PFSK-1 (cell line): ENCODE measurements around the gene USP20.

Source experiments
- FOXP2 ChIP-seq: optimal IDR thresholded peaks from 2 replicates; pipeline ENCODE3; 2011; ENCODE audit warnings: borderline replicate concordance, control low read depth, inconsistent platforms; ENCODE audit not compliant: insufficient read depth; ENCODE audit errors: extremely low read length, extremely low read depth
- POLR2AphosphoS5 ChIP-seq: IDR thresholded peaks from 2 replicates; pipeline ENCODE4 v1.6.1; 2012; ENCODE audit warnings: low read depth, mild to moderate bottlenecking, control low read depth, low read length, moderate library complexity
- SIN3A ChIP-seq: IDR thresholded peaks from 2 replicates; pipeline ENCODE4 v1.6.1; 2012; ENCODE audit warnings: mild to moderate bottlenecking, low read length, moderate library complexity, borderline replicate concordance; ENCODE audit not compliant: insufficient read depth
- TAF1 ChIP-seq: IDR thresholded peaks from 2 replicates; pipeline ENCODE4 v1.6.1; 2012; ENCODE audit warnings: low read length, control low read depth, borderline replicate concordance; ENCODE audit not compliant: insufficient read depth
- TF ChIP-seq, protein P1 (sequence below), 2 experiments: IDR thresholded peaks; 2 replicates each; pipeline versions ENCODE4 v1.6.1 to v1.8.0; 2011 to 2012; ENCODE audit warnings: low read depth in 2 of 2, low read length in 2 of 2, control low read depth in 1 of 2, inconsistent platforms in 1 of 2, mild to moderate bottlenecking in 1 of 2, moderate library complexity in 1 of 2; ENCODE audit not compliant: insufficient read depth in 1 of 2

The USP20 gene

DNA sequence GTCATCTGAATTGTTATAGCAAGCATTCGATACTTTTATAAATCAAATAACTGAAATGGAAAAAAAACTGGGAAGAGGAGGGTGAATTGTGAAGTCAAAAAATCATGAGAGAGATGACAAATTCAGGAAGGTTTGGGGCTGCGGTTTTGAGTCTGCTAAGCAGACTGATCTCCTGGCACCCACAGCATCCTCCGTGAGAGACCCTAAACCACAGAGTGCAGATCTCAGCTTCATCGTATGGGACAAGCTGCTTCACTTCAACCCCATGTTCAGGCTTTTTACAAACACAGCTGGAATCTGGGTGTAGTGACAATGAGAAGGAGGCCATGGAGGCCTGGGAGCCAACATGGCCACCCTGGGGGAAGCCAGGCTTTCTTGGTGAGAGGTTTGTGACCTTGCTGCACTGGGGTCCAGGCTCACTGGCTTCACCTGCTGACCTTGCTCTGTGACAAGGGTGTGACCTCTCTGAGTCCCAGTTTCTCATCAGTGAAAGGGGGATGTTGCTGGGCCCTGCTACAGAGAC, 19.4 kb downstream of the USP20 start:
- no peak for TF ChIP-seq FOXP2
- TF ChIP-seq SIN3A = no peak

DNA sequence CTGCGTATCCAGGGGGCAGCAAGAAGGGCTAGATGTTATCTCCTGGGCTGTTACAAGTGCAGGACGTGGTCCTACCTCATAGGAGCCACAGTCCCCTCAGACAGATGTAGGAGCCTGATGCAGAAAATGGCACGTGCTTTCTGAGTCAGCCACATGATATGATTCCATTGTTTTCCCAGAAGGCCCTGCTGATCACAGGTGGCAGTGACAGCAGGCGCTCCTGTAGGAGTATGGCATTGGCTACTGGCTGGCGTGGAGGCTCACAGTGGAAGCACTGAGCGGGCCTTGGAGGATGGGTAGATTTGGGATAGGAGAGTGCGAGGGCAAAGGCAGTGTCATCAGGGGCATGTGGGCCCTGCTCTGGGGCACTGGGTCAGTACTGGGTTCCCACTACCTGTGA, 21.9 kb downstream of the USP20 start:
- TF ChIP-seq POLR2AphosphoS5 (no peak), FOXP2 (no peak), TAF1 (no peak), SIN3A (no peak)
- TF ChIP-seq, protein P1, sequence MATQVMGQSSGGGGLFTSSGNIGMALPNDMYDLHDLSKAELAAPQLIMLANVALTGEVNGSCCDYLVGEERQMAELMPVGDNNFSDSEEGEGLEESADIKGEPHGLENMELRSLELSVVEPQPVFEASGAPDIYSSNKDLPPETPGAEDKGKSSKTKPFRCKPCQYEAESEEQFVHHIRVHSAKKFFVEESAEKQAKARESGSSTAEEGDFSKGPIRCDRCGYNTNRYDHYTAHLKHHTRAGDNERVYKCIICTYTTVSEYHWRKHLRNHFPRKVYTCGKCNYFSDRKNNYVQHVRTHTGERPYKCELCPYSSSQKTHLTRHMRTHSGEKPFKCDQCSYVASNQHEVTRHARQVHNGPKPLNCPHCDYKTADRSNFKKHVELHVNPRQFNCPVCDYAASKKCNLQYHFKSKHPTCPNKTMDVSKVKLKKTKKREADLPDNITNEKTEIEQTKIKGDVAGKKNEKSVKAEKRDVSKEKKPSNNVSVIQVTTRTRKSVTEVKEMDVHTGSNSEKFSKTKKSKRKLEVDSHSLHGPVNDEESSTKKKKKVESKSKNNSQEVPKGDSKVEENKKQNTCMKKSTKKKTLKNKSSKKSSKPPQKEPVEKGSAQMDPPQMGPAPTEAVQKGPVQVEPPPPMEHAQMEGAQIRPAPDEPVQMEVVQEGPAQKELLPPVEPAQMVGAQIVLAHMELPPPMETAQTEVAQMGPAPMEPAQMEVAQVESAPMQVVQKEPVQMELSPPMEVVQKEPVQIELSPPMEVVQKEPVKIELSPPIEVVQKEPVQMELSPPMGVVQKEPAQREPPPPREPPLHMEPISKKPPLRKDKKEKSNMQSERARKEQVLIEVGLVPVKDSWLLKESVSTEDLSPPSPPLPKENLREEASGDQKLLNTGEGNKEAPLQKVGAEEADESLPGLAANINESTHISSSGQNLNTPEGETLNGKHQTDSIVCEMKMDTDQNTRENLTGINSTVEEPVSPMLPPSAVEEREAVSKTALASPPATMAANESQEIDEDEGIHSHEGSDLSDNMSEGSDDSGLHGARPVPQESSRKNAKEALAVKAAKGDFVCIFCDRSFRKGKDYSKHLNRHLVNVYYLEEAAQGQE (IDR thresholded peaks at IDR 0.05; ENCODE audit: insufficient read depth in 1 of 2, low read depth in 2 of 2, low read length in 2 of 2) = no peak

DNA sequence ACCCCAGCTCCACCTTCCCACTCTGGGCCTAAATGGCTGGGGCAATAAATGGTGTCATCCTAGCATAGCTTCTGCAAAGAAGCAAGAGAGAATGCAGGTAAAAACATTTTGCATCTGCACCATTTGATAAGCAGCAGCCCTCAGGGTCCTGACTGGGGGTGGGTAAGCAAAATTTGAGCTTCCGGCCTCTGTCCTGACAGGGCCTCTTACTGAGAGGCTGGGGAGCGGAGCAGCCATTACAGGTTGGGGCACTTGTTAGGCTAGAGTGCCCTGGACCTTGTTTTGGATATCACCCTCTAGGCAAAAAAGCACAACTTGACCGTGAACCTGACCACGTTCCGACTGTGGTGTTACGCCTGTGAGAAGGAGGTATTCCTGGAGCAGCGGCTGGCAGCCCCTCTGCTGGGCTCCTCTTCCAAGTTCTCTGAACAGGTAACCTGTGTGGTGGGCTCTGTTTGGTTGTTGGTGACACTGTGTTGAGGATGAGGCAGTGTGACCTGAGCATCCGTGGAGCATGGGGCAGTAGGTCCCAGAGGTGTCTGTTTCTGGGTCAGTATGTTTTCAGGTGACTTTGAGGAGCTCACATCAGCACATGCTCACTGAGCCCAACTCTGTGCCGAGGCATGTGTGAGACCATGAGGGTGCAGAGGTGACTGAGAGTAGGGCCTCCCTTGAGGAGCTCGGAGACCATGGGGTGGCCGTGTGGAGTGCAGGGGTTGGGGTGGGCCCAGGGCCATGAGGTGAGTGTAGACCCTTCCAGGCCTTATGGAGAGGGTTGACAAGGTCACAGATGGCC, 23.1 kb downstream of the USP20 start:
- no peak for TF ChIP-seq POLR2AphosphoS5
- TF ChIP-seq FOXP2 = no peak
- no peak for TF ChIP-seq SIN3A

DNA sequence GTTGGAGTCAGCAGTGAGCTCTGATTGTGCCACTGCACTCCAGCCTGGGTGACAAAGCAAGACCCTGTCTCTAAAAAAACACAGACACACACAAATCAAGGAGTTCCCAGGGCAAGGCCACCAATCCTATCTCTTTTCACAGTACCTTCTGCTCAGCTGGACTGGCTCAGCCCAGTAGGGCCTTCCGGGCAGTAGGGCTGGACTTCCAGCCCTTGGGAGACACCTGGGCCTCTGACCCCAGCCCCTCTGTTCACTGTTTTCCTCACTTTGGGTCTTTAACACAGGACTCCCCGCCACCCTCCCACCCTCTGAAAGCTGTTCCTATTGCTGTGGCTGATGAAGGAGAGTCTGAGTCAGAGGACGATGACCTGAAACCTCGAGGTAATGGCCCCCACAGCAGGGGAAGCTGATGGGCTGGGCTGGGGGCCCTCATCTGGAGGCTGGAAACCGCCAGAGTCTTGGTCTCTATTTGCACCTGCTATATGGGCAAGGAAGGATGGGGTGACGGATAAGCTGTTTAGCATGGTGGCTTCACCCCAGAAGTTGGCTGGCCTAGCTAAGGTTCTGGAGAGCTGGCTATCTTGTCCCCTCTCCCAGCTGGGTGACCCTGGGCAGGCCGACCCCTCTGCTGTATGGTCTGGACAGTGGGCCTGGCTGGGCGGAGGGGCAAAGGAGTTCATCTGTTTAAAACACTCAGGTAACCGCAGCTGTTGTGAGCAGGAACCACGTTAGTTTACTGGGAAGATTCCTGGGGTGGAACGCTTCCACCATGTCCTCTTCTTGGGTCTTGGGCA, 25.6 kb downstream of the USP20 start:
- TF ChIP-seq, protein P1 (IDR thresholded peaks at IDR 0.05; ENCODE audit: insufficient read depth in 1 of 2, low read depth in 2 of 2, low read length in 2 of 2) = no peak
- no peak for TF ChIP-seq SIN3A
- TF ChIP-seq TAF1 = no peak
- no peak for TF ChIP-seq FOXP2
- TF ChIP-seq POLR2AphosphoS5 = no peak

DNA sequence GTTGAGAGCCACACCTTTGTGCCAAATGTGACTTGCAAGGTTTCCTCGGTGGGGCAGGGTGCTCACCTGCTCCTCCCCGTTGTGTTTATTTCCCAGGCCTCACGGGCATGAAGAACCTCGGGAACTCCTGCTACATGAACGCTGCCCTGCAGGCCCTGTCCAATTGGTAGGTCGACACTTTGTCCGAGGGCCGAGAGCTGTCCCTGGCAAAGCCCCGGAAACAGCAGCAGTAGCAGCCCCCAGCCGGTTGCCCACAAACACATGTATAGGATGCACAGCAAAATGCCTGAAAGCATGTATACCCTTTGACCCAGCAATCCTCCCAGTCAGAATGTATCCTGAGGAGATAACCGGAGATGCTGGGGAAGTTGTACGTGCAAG, 26.2 kb downstream of the USP20 start:
- TF ChIP-seq TAF1 (no peak), FOXP2 (no peak), SIN3A (no peak), POLR2AphosphoS5 (no peak)
- TF ChIP-seq, protein P1 (IDR thresholded peaks at IDR 0.05; ENCODE audit: insufficient read depth in 1 of 2, low read depth in 2 of 2, low read length in 2 of 2) = no peak
